Endothelial cell of umbilical vein (primary cell): ENCODE measurements around the gene CREM. TPM values are rescaled to one million over a fixed set of nuclear protein-coding genes. Genes with fewer than 3 reads are reported as not detected.

Source experiments
- BruUV-seq: library from RNA; stranded (reverse); fragments of 400-500 nt; replicated peaks from 2 replicates; lab custom pipeline; 2021; lab: Mats Ljungman, UMichigan
- CTCF ChIA-PET: fragments of 300-600, 350-600 bp; sonication (Branson Sonifier 250); formaldehyde crosslinking; loops from one replicate; lab custom pipeline; 2021; ENCODE audit warnings: antibody characterized with exemption, inconsistent platforms; lab: Charles Lee
- POLR2A ChIA-PET: fragments of 300-600, 350-600 bp; sonication (Branson Sonifier 250); formaldehyde crosslinking; loops from one replicate; lab custom pipeline; 2021; ENCODE audit warnings: antibody characterized with exemption, inconsistent platforms; lab: Charles Lee
- DNase-seq: peaks from one replicate; pipeline ENCODE4 v3.0.0-alpha.2; 2011; ENCODE audit warnings: low read depth, low spot score
- FAIRE-seq: peaks from 2 replicates; lab custom pipeline; 2011; peaks lifted over from hg19 to GRCh38; lab: Jason Lieb, UNC
- H2AFZ ChIP-seq: 2 replicates; pipeline ENCODE4 v1.6.0; 2012; ENCODE audit warnings: low read depth, low read length, control low read depth, inconsistent platforms
- H3K27ac ChIP-seq: 2 replicates; pipeline ENCODE4 v1.5.1; 2011; ENCODE audit warnings: low read depth, mild to moderate bottlenecking, control low read depth, low read length, moderate library complexity; ENCODE audit not compliant: insufficient read depth
- H3K27me3 ChIP-seq, 2 experiments: 2 replicates each; pipeline versions ENCODE4 v1.6.0 to v1.6.1; 2011; ENCODE audit warnings: low read length in 2 of 2, mixed read lengths in 1 of 2; ENCODE audit not compliant: control insufficient read depth in 2 of 2, insufficient read depth in 2 of 2
- H3K36me3 ChIP-seq, 2 experiments: 2 replicates in 1 of 2; 3 replicates in 1 of 2; pipeline ENCODE4 v1.5.1; 2011; ENCODE audit warnings: low read length in 2 of 2, mild to moderate bottlenecking in 1 of 2, moderate library complexity in 1 of 2; ENCODE audit not compliant: control insufficient read depth in 2 of 2, insufficient read depth in 2 of 2; ENCODE audit errors: extremely low read depth in 1 of 2
- H3K4me1 ChIP-seq: 3 replicates; pipeline ENCODE4 v1.5.1; 2011; ENCODE audit warnings: mild to moderate bottlenecking, low read length; ENCODE audit not compliant: control insufficient read depth, insufficient read depth; ENCODE audit errors: extremely low read depth
- H3K4me2 ChIP-seq: 2 replicates; pipeline ENCODE4 v1.6.1; 2011; ENCODE audit warnings: low read length, control low read depth, mixed read lengths; ENCODE audit not compliant: insufficient read depth
- H3K4me3 ChIP-seq, 3 experiments: fragments of 200-600 bp in 1 of 3; sonication (generic), shearing (Covaris generic) in 1 of 3; replicated peaks in 1 of 3; 2 replicates each; pipeline ENCODE4 v1.5.1; 2011 to 2016; ENCODE audit warnings: control low read depth in 3 of 3, low read length in 3 of 3, mild to moderate bottlenecking in 2 of 3, inconsistent platforms in 1 of 3, low read depth in 1 of 3, moderate library complexity in 1 of 3; ENCODE audit not compliant: insufficient read depth in 1 of 3
- H3K79me2 ChIP-seq: 2 replicates; pipeline ENCODE4 v1.6.0; 2012; ENCODE audit warnings: low read length, inconsistent platforms; ENCODE audit not compliant: control insufficient read depth, insufficient read depth
- H3K9ac ChIP-seq: replicated peaks from 2 replicates; pipeline ENCODE3; 2011; ENCODE audit warnings: low read length, control low read depth; ENCODE audit not compliant: insufficient read depth; ENCODE audit errors: extremely low read depth
- H3K9me1 ChIP-seq: replicated peaks from 3 replicates; pipeline ENCODE4 v1.6.0; 2011; ENCODE audit warnings: mild to moderate bottlenecking, low read length; ENCODE audit not compliant: control insufficient read depth, insufficient read depth; ENCODE audit errors: extremely low read depth
- H3K9me3 ChIP-seq: replicated peaks from 2 replicates; pipeline ENCODE4 v1.5.1; 2012; ENCODE audit warnings: low read length, inconsistent platforms; ENCODE audit not compliant: control insufficient read depth, insufficient read depth
- H4K20me1 ChIP-seq: replicated peaks from 2 replicates; pipeline ENCODE3; 2011; ENCODE audit warnings: mild to moderate bottlenecking, low read length; ENCODE audit not compliant: control insufficient read depth, insufficient read depth; ENCODE audit errors: extremely low read depth
- CTCF ChIP-seq, 2 donors: IDR thresholded peaks; 1 replicate in 1 of 2; 2 replicates in 1 of 2; pipeline ENCODE4 v1.5.1; 2011; ENCODE audit warnings: low read length in 2 of 2, mild to moderate bottlenecking in 2 of 2, moderate library complexity in 2 of 2, control low read depth in 1 of 2, inconsistent platforms in 1 of 2, low read depth in 1 of 2; ENCODE audit not compliant: insufficient read depth in 1 of 2; ENCODE audit errors: extremely low read depth in 1 of 2
- EZH2 ChIP-seq: IDR thresholded peaks from 2 replicates; pipeline ENCODE4 v1.6.1; 2012; ENCODE audit warnings: borderline replicate concordance, low read depth, mild to moderate bottlenecking, moderate library complexity, low read length, inconsistent platforms; ENCODE audit not compliant: severe bottlenecking
- FOS ChIP-seq: IDR thresholded peaks from 2 replicates; pipeline ENCODE4 v1.6.1; 2011; ENCODE audit warnings: mild to moderate bottlenecking, low read length, moderate library complexity, borderline replicate concordance; ENCODE audit not compliant: insufficient read depth
- GATA2 ChIP-seq: IDR thresholded peaks from 2 replicates; pipeline ENCODE4 v1.7.0; 2011; ENCODE audit warnings: low read depth, mild to moderate bottlenecking, moderate library complexity, mixed read lengths, low read length; ENCODE audit not compliant: insufficient read length, insufficient read depth
- JUN ChIP-seq: IDR thresholded peaks from 2 replicates; pipeline ENCODE4 v1.6.1; 2011; ENCODE audit warnings: borderline replicate concordance, low read depth; ENCODE audit not compliant: insufficient read length, insufficient read depth
- MYC ChIP-seq: IDR thresholded peaks from one replicate; pipeline ENCODE4 v1.6.1; 2011; ENCODE audit warnings: mild to moderate bottlenecking, low read depth, low read length
- POLR2A ChIP-seq: IDR thresholded peaks from 2 replicates; pipeline ENCODE4 v1.6.1; 2012; ENCODE audit warnings: low read depth, mild to moderate bottlenecking, control low read depth, low read length
- POLR2AphosphoS5 ChIP-seq: IDR thresholded peaks from 2 replicates; pipeline ENCODE4 v1.6.1; 2012; ENCODE audit warnings: low read depth, mild to moderate bottlenecking, control low read depth, low read length, moderate library complexity; ENCODE audit not compliant: insufficient read depth
- dilution Hi-C: fragments of 300-500 bp; cut with MboI; formaldehyde crosslinking; loops from one replicate; pipeline ENCODE4 v1.15.0; 2019; ENCODE audit warnings: low sequenced_read_pairs; ENCODE audit not compliant: extremely low pct_ligation_motif_present
- intact Hi-C: fragments of 100-400 bp; cut with micrococcal nuclease; formaldehyde crosslinking; loops from one replicate; pipeline ENCODE4 v1.10.0; 2022
- polyA plus RNA-seq, 4 experiments: library from polyadenylated mRNA; depleted of rRNA in 3 of 4; stranded (reverse) in 3 of 4; unstranded in 1 of 4; fragments of >200 nt; gene quantifications; 2 replicates each; pipeline versions ENCODE4 v1.2.1 to v1.2.3, GENCODE V29; 2011 to 2012; ENCODE audit warnings: missing spikeins in 1 of 4
- total RNA-seq: library from RNA; stranded (reverse); gene quantifications from 2 replicates; pipeline ENCODE4 v1.2.3, GENCODE V29; 2021
- TF ChIP-seq, protein P1 (sequence below): IDR thresholded peaks from 2 replicates; pipeline ENCODE4 v1.6.1; 2011; ENCODE audit not compliant: insufficient read depth, insufficient read length

The CREM gene
- total and polyA plus RNA-seq, 2 donors (not counting 3 experiments of a cell fraction or from before 2014, with no cell fraction given) = 35.5 to 39.8 TPM

DNA sequence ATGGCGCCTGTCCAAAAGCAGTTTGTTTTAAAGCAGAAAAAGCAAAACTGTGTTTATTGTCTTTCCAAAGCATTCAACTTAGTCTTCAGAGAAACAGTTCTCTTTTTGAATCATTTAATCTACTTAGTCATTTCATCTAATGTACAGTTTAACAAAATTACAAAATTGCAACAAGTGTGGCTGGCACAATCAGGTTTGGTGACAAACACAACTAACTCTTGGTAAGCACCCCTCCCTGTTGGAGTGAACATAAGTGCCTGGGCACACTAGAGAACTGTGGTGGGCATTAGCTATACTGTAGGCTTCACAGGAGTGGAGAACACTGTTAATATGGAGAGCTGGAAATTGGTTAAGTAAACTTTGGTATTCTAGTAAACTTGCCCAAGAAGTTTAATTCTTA is 6.9 kb downstream of the CREM start:
- DNase-seq (no peak), FAIRE-seq (no peak)
- no peaks in the 10 kb centered on the region for H4K20me1 ChIP-seq
- no peak overlapping the region for H3K9ac ChIP-seq
- peaks cover 12% of the 10 kb centered on the region for H3K4me1 ChIP-seq
- TF ChIP-seq MYC = no peak
- ChIA-PET POLR2A (interaction anchor here (0.7 kb wide), 1 partner anchor 15 kb away, joined by 5 read pairs; no protein-coding TSS in a partner anchor), CTCF (interaction anchor here (1.0 kb wide), 1 partner anchor 18 kb away, joined by 3 read pairs; no protein-coding TSS in a partner anchor)
- no peak overlapping the region for H3K4me2 ChIP-seq
- intact Hi-C loops = no loop called here
- H3K9me1 ChIP-seq = no peaks in the 10 kb centered on the region
- no TSS peak for BruUV-seq
- no peaks in the 10 kb centered on the region for H3K9me3 ChIP-seq
- dilution Hi-C loops = no loop called here
- no peak overlapping the region for H2AFZ ChIP-seq
- H3K79me2 ChIP-seq = peaks cover 14% of the 10 kb centered on the region
- H3K27ac ChIP-seq = no peak overlapping the region
- no peak overlapping the region for H3K4me3 ChIP-seq
- no peaks in the 10 kb centered on the region for H3K36me3 ChIP-seq
- H3K27me3 ChIP-seq = no peaks in the 10 kb centered on the region

DNA sequence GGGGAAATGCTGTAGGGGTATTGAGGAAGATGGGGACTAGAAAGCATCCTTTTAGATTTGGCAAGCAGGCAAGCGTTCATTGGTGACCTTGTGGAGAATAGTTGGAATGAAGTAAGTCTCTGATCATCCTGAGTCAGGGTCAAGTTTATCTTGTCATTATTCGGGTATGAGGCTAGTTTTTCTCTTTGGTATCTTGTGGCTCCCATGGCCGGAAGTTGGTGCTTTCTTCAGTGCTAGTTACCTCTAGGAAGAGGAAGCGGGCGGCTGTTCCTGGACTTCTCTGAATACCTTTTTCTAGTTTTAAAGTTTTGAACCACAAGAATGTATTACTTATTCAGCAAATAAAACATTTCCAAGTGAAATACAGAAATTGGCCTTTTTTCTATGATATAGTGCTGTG is 9.2 kb downstream of the CREM start:
- Histone ChIP-seq H3K4me1 (no peaks in the 10 kb centered on the region), H3K4me2 (no peak overlapping the region), H3K9ac (no peak overlapping the region), H3K79me2 (peaks cover 2% of the 10 kb centered on the region), H4K20me1 (no peaks in the 10 kb centered on the region), H2AFZ (no peak overlapping the region), H3K27me3 (no peaks in the 10 kb centered on the region), H3K36me3 (no peaks in the 10 kb centered on the region), H3K4me3 (no peak overlapping the region), H3K9me3 (no peaks in the 10 kb centered on the region), H3K27ac (no peak overlapping the region), H3K9me1 (no peaks in the 10 kb centered on the region)
- no peak for DNase-seq
- TF ChIP-seq CTCF (IDR thresholded peaks at IDR 0.05; ENCODE audit: extremely low read depth in 1 of 2, insufficient read depth in 1 of 2, low read depth in 1 of 2, low read length in 2 of 2) (no peak), GATA2 (no peak), POLR2A (no peak), POLR2AphosphoS5 (no peak), EZH2 (no peak), JUN (no peak), FOS (no peak), MYC (no peak)
- TF ChIP-seq, protein P1, sequence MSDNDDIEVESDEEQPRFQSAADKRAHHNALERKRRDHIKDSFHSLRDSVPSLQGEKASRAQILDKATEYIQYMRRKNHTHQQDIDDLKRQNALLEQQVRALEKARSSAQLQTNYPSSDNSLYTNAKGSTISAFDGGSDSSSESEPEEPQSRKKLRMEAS = no peak
- POLR2A ChIA-PET = no interaction called here
- FAIRE-seq = no peak
- dilution Hi-C loops (no loop called here), intact Hi-C loops (no loop called here)
- BruUV-seq = no TSS peak
- CTCF ChIA-PET = interaction anchor here (1.3 to 1.5 kb wide), 2 partner anchors 10 to 60 kb away, joined by 3 to 6 read pairs; partner anchors contain the start of gene CREM
